Measurements from ENCODE around the gene MRPL1. TPM values are rescaled to one million over a fixed set of nuclear protein-coding genes. Genes with fewer than 3 reads are reported as not detected.
"Not testable (repeated sequence)": the region's sequence is repeated elsewhere in the genome, so short reads cannot be mapped to it uniquely, and the experiment has no call there.

The MRPL1 gene
- total RNA-seq, 1 experiment from 2014 or later = 60.6 TPM

DNA sequence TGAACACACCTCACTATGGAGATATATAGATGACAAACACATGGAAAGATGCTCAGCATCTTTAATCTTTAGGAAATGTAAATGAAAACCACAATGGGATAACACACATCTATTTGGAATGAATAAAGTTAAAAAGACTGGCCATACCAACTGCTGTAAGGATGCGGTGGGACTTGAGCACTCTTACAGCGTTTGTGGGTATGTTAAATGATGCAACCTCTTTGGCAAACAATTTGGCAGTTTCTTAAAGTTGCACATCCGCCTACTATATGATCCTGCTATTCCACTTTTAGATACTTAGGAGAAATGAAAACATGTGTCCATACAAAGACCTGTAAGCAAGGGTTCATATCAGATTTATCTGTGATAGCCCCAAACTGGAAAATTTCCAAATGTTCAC lies 50.7 kb downstream of the MRPL1 start:
- DNase-seq (ENCODE audit: low read depth) = no peak

DNA sequence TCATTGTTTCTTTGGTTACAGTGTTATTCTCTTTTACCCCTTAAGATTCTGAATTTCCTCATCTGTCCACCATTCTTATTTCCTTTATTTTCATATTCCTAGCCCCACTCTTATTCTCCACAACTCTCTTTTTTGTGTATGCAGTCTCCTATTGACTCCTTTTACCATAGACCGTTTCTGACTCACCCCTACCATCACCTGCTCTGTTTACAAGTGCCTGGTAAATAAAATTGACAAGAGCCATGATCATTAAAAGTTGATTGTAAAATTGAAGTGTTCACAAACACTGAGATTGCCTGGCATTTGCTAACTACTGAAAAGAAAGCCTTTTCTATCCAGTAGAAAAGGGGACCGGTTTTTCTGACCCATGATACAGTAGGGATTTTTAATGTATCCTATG lies 54.4 kb downstream of the MRPL1 start:
- DNase-seq (ENCODE audit: low read depth) = no peak

DNA sequence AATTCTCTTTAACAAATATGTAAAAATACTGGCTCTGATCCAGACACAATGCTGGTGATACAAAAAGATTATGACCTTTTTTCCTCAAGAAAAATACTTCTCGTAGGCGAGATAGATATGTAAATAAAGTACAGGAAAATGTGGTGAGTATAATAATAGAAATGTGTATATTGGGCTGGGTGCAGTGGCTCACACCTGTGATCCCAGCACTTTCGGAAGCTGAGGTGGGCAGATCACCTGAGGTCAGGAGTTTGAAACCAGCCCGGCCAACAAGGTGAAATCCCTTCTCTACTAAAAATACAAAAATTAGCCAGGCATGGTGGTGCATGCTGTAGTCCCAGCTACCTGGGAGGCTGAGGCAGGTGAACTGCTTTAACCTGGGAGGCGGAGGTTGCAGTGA lies 55.0 kb downstream of the MRPL1 start:
- no peak for DNase-seq (ENCODE audit: low read depth)

DNA sequence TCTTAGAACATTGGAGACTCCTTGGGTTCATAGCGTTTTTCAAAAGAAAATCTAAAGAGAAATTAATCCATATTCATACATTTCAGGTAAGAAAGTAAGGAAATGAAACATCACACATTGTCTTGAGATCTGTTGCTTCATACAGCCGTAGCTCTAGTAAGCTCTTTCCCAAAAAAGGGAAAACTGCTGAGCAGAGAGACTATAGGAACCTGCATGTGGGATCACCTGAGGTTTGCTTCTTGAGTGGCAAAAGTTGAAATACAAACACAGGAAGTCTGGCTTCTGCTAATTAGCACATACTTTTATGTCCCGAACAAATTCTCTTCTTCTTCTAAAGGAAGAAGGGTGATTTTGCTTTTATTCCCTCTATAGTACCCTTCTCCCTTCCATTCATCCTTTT lies 57.7 kb downstream of the MRPL1 start:
- no peak for DNase-seq (ENCODE audit: low read depth)

DNA sequence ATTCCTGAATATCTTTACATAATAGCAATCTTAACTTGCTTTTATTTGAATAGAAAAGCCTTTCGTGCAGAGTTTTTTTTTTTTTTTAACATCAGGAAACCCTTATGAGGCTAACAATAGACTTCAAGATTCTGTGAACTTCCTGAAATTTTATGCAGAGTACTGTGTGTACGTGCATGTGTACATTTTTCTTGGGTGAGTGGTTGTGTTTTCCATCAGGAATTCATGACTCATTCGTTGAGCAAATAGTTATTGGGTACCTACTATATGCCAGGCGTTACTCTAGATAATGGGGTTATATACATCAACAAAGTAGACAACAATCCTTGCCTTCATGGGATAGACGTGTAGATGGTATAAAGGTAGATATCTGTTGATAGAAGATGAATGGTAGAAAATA lies 59.1 kb downstream of the MRPL1 start:
- DNase-seq (ENCODE audit: low read depth) = peak; percentile 95

DNA sequence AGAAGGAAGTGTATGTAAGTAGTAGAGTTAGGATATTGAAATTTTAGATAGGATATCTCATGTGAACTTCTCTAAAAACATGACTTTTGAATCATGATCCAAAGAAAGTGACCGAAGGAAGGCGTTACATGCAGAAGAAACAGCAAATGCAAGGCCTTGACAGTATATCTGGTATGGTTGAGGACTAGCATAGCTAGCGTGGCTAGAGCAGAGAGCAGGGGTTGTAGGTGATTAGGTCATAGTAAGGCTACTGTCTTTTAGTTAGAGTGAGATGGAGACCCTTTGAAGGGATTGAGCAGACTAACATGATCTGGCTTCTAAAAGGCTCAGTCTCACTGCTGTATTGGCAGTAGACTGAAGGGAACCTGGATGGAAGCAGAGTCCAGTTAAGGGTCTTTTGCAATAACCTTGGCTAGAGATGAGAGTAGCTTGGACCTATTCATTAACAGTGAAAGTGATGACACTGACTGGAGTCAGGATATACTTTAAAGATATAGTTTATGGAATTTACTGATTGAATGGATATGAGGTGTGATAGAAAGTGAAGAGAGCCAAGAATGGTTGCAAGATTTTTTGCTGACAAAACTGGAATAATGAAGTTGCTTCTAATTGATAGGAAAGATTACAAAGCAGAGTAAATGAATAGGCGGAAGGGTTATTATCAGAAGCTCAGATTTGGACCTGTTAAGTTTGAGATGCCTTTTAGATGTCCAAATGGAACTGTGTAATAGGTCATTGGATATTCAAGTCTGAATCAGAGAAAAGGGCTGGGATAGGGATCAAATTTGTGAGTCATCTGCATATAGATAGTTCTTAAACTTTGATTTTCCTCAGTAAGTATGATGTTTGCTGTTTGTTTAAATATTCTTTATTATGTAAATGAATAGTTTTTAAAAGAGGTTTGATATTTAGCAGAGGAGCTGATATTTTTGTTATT lies 59.8 kb downstream of the MRPL1 start:
- DNase-seq (ENCODE audit: low read depth) = peak; percentile 4

DNA sequence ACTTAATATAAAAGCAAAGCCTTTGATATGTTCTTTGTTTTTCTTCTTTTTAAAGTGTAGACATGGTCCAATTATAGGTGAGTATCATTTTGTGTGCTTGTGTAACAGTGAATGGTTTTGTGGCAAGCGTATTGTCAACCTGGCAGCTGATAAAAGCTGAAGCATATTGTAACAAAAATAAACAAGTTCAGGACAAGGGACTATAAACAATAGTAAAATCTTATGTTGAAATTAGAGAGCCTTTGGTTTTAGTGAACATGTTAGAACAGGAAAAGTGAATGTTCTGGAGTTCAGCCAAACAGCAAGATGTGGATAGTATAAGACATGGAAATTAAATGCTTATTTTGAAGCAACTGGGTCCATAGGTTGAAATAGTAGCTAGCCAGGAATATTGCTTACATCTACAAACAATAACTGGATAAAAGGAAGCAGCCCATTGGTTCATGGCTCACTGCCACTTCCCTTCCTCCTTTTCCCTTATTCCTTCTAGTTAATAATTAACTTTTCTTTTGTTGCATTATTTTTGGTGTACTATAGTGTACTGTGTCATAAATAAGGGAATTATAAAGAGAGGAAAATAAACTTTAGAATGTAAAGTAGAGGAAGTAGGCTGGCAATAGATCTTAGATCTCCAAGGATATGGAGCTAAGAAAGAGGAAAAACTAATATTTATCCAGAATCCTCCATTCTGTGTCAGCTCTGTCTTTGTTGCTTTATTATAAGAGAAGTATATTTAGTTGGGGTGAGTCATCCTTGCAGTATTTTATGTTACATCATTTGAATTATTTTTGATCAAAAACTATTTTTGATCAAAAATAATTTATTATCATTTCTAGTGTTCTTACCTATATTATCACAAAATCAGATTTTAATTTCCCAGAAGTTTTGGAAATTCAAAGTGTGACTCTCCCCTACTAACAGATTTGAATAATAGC lies 65.6 kb downstream of the MRPL1 start:
- DNase-seq (ENCODE audit: low read depth) = peak; percentile 11

DNA sequence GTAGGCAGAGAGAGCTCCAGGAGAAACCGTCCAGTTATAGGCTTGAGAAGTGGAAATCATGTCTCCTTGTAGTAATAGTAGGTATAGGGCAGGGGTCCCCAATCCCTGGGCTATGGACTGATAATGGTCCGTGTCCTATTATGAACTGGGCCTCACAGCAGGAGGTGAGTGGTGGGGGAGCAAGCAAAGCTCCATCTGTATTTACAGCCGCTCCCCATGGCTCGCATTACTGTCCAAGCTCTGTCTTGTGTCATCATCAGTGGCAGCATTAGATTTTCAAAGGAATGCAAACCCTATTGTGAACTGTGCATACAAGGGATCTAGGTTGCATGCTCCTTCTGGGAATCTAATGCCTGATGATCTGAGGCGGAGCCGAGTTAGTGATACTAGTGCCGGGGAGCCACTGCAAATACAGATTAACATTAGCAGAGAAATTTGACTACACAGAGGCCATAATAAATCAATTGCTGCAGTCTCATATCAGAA lies 67.6 kb downstream of the MRPL1 start:
- DNase-seq (ENCODE audit: low read depth) = no peak

DNA sequence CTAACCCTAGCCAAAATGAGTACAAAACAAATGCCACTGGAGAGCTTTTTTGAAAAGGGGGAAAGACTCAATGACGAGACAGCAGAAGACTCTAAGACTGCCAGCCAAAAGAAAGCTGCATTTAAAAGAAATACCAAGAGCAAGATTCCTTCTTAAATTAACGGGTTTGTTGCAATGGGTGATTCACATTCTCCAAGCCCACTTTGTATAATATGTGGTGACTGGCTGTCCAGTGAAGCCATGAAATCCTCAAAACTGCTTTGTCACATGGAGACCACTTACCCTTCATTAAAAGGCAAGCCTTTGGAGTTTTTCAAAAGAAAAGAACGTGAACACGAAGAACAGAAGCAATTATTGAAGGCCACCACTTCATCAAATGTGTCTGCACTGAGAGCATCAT lies 68.2 kb downstream of the MRPL1 start:
- peak; percentile 2 for DNase-seq (ENCODE audit: low read depth)

DNA sequence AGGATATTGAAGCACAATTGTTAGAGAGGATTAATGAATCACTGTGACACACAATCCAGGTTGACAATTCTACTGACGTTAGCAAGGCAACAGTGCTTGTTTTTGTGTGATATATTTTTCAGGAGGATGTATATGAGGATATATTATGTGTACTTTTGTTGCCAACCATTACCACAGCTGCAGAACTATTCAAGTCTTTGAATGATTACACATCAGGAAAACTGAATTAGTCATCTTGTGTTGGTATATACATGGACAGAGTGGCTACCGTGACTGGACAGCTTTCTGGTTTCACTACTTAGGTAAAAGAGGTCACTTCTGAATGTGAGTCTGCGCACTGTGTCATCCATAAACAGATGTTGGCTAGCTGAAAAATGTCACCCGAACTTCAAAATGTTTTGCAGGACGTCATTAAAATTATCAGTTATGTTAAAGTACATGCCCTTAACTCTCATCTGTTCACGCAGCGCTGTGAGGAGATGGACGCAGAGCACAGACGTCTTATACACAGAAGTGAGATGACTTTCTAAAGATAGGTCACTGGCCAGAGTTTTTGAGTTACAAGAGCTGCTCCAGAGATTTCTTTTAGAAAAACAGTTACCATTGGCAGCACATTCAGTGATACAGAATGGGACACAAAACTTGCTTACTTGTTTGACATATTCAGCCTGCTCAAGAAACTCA lies 69.0 kb downstream of the MRPL1 start:
- peak; percentile 91 for DNase-seq (ENCODE audit: low read depth)

DNA sequence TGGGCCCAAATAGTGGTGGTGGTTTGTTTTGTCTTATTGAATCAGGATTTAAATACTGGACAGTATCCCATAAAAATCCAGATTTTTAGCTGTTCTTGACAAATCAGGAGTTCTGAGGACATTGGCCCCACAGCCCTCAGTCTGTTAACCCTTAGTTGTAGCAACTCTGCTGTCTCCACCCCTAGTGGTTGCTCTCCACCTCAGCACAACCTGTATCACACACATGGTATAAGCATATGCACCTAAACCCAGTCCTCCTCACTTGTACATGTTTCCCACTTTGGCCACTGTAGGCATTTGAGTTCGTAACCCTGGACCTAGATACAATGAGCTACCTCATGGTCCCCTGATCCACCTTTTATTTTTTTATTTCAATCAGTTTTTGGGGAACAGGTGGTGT lies 75.9 kb downstream of the MRPL1 start:
- no peak for DNase-seq (ENCODE audit: low read depth)

DNA sequence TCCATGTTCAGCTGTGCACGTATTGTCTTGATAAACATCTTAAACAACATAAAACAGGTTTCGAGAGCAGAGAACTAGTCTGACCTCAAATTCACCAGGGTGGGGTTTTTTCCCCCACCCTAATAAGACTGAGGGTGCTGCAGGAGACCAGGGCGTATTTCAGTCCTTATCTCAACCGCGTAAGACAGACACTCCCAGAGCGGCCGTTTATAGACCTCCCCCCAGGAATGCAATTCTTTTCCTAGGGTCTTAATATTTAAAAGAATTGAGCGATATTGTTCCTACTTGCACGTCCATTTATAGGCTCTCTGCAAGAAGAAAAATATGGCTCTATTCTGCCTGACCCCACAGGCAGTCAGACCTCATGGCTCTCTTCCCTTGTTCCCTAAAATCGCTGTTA lies 83.3 kb downstream of the MRPL1 start:
- not testable (repeated sequence) for DNase-seq (ENCODE audit: low read depth)

DNA sequence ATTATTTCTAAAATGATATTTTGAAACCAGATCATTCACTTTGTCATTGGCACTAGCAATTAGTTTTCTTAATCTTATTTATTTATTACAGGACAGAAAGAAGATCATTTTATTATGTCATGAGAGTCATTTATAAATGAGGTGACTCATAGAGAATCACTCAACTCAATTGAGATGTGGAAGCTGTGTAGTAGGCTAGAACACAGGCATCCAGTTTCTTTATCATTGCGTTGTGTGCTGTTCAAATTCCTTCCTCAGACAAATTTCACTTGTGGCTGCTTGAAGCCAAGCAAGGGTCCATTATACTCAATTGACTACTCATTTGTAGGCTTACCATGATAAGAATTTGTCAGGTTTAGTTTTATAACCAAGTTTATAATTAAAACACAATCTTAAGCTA lies 87.6 kb downstream of the MRPL1 start:
- no peak for DNase-seq (ENCODE audit: low read depth)

DNA sequence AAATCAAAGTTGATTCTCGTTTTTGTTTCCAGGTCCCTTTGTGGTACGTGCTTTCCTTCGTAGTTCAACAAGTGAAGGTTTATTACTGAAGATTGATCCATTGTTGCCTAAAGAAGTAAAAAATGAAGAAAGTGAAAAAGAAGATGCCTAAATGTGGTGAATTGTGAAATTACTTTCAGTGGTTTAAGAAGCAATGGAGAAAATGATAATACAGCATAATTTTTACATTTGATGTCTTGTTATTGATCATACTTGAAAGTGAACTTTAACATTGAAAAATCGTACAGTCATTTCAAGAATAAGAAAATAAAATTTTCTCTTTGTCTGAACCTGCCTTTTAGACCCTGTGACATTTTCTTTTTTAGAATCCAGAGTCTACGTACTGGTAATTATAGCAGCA lies 89.8 kb downstream of the MRPL1 start:
- no peak for DNase-seq (ENCODE audit: low read depth)

DNA sequence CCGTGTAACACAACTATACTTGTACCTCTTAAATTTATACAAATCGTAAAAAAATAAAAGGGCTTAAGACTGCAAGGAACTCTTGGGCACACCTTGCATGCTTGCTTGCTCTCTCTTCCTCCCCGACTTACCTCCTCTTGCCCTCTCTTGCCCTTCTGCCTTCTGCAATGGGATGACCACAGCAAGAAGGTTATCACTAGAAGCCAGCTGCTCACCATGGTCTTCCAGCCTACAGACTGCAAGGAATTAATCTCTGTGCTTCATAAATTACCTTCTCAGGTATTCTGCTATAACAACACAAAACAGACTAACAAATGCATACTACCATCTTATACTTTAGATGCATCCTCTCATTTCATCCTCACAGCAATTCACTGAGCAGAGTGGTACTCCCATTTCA lies 92.1 kb downstream of the MRPL1 start:
- no peak for DNase-seq (ENCODE audit: low read depth)

DNA sequence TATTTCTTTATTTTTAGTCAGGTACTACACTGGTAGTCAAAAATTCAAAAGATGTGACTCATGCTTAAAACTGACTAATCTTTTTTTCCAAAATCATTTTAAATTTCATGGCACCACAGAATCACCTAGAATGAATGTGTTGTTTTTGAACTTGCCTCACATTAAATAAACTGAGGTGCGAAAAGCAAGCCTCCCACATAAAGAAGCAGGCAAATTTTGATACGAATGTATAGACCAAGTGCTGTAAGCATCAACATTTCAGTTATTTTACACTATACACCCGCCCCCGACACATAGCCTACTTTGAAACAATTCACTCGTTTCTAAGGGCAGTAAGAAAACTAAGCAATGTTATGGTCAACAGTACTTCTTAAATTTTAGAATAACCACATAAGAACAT lies 94.3 kb downstream of the MRPL1 start:
- DNase-seq (ENCODE audit: low read depth) = no peak

DNA sequence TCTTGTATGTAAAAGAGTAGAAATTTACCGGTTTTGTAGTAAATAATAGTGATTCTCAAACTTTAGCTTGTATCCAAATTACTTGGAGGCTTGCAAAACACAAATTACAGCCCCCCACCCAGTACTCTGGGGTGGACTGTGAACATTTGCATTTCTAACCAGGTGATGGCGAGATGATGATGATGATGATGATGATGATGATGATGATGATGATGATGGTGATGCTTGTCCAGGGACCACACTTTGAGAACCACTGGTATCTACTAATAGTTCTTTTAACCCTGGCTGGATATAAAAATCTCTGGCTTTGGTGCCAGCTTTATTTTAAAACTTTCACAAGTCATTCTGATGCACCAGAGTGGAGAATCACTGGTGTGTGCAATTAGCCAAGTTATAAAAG lies 96.3 kb downstream of the MRPL1 start:
- DNase-seq (ENCODE audit: low read depth) = no peak

DNA sequence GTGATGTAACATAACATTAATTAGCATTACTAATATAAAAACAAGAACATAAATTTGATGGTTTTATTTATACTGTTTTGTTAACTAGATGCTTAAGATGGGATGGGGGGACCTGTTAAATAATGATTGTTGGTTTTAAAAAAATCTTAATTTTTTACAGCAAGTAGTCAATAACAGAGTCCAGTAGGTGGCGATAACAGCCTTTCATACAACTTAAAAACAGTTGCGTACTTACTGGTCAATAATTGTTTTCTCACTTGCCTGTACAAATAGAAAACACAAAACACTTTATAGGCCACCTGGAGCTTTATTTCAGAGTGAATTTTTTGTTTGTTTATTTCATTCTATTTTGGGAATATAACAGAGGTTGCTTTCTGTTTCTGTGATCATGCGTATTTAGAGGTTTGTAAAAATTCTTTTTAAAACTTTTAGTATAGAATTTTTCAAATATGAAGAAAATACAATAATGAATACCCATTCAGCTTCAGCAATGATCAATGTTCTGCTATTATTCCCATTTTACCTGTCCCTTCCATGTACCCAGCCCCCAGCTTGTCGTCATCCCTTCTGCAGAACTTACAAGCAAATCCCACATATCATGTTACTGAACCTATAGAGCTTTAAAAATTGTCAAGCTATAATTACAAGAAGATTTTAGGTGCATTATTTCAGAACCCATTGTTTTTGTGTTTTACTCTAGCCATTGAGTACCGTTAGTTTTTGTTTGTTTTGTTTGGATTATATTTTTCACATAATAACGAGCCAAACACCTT lies 97.1 kb downstream of the MRPL1 start:
- DNase-seq (ENCODE audit: low read depth) = no peak

DNA sequence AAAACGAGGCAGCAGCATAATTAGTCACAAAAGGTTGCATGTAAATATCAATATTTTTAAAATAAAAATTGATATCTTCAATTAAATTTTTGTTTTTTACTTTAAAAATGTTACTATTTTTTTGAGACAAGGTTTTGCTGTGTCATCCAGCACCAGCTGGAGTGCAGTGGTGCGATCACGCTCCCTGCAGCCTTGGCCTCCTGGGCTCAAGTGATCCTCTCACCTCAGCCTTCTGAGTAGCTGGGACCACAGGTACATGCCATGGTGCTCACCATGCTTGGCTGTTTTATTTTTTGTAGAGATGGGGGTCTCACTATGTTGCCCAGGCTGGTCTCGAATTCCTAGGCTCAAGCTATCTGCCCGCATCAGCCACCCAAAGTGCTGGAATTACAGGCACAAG lies 97.7 kb downstream of the MRPL1 start:
- DNase-seq (ENCODE audit: low read depth) = no peak

DNA sequence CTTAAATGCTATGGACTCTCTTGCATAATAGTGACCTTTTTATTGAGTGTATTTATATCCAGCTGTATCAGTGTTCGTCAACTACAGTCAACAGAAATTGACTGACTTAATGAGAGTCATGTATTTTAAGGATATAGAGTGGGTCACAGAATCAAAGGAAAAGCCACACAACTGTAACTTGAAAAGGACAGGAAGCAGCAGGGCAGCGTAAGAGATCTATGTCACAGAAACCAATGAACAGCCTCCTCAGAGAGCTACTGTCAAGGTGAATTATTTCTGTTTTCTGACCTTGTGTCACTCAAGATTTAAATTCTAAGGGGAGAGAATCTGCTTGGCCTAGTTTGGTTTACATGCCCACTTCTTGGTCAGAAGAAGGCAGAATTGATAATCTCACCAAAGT lies 100.4 kb downstream of the MRPL1 start:
- no peak for DNase-seq (ENCODE audit: low read depth)

DNA sequence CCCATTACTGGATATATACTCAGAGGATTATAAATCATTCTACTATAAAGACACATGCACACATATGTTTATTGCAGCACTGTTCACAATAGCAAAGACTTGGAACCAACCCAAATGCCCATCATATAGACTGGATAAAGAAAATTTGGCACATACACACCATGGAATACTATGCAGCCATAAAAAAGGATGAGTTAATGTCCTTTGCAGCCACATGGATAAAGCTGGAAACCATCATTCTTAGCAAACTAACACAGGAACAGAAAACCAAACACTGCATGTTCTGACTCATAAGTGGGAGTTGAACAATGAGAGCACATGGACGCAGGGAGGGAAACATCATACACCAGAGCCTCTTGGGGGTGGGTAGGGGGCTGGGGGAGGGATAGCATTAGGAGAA lies 111.0 kb downstream of the MRPL1 start:
- not testable (repeated sequence) for DNase-seq (ENCODE audit: low read depth)
